ENCODE data around the gene BCL2L15. TPM values are rescaled to one million over a fixed set of nuclear protein-coding genes. Genes with fewer than 3 reads are reported as not detected.

BCL2L15 gene
- total RNA-seq, 4 donors from 2014 or later, result 0.13 to 0.89 (median 0.50) TPM

DNA sequence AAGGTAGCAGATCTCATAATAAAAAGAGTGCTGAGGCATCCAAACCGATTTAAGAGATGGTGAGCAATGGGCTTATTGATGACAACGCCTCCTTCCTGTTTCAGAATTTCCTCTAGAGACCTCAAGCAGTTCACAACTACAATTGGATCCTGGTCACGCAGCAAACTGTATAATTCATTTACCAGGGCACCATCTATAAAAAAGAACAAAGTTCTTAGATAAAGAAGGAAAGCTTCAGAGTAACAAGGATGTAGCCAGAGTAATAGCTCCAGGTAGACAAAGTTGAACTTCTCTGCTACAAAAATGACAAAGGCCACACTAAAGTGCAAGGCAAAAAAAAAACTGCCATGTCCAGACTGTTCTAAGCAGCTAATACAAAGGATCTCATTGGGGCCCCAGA lies 13.8 kb upstream of the BCL2L15 start:
- H3K27ac ChIP-seq, result no peak overlapping the region
- intact Hi-C loops (cut with DNase I), result loop anchor here (10.0 kb wide), 1 partner anchor 66 kb away; no protein-coding TSS in a partner anchor
- TF ChIP-seq POLR2A (IDR thresholded peaks at IDR 0.05) (no peak), CTCF (IDR thresholded peaks at IDR 0.05) (no peak)
- H3K36me3 ChIP-seq, result peaks cover under 1 to 3% of the 10 kb centered on the region in 2 donors
- H3K4me1 ChIP-seq, result peaks cover 8 to 29% of the 10 kb centered on the region in 2 donors
- DNase-seq, result no peak
- no peak overlapping the region for H3K4me3 ChIP-seq (replicated peaks in 1 of 3)
- whole genome bisulfite sequencing, 2 donors, result 59 to 66% methylated on average over 3 of the region's 3 CpGs
- no peaks in the 10 kb centered on the region for H3K9me3 ChIP-seq
- H3K27me3 ChIP-seq, result no peaks in the 10 kb centered on the region

GRCh38 chr1:113899111-113899510 lies 11.7 kb upstream of the BCL2L15 start:
- no peak for TF ChIP-seq POLR2A (IDR thresholded peaks at IDR 0.05)
- TF ChIP-seq CTCF (IDR thresholded peaks at IDR 0.05), result no peak
- peaks cover 4 to 15% of the 10 kb centered on the region in 2 donors for H3K36me3 ChIP-seq
- no peaks in the 10 kb centered on the region for H3K9me3 ChIP-seq
- H3K27ac ChIP-seq, result peak overlapping the region in 2 of 3 donors; percentile 22 to 30
- no peak overlapping the region for H3K4me3 ChIP-seq (replicated peaks in 1 of 3)
- peaks cover 4 to 29% of the 10 kb centered on the region in 2 donors for H3K4me1 ChIP-seq
- intact Hi-C loops (cut with DNase I), result no loop called here
- no peaks in the 10 kb centered on the region for H3K27me3 ChIP-seq
- no peak for DNase-seq

- Histone ChIP-seq H3K4me3 (replicated peaks in 1 of 3) (no peak overlapping the region), H3K9me3 (no peaks in the 10 kb centered on the region), H3K36me3 (peaks cover 4 to 15% of the 10 kb centered on the region in 2 donors), H3K27me3 (no peaks in the 10 kb centered on the region), H3K4me1 (peaks cover 0 to 21% of the 10 kb centered on the region in 2 donors), H3K27ac (peak overlapping the region in 1 of 3 donors; percentile 22)
- intact Hi-C loops (cut with DNase I), result no loop called here
- 97 to 100% methylated on average over 1 of the region's 1 CpG for WGBS, 2 donors
- DNase-seq, result no peak
- TF ChIP-seq POLR2A (IDR thresholded peaks at IDR 0.05) (no peak), CTCF (IDR thresholded peaks at IDR 0.05) (no peak)
Measured at GRCh38 chr1:113898241-113898814, 10.9 kb upstream of the BCL2L15 start.

- WGBS, 2 donors, result 92 to 96% methylated on average over 8 of the region's 8 CpGs
- Histone ChIP-seq H3K4me3 (replicated peaks in 1 of 3) (no peak overlapping the region), H3K27me3 (no peaks in the 10 kb centered on the region), H3K27ac (no peak overlapping the region), H3K4me1 (peaks cover 0 to 18% of the 10 kb centered on the region in 2 donors), H3K9me3 (no peaks in the 10 kb centered on the region), H3K36me3 (peaks cover 4 to 15% of the 10 kb centered on the region in 2 donors)
- intact Hi-C loops (cut with DNase I), result no loop called here
- no peak for DNase-seq
- no peak for TF ChIP-seq CTCF (IDR thresholded peaks at IDR 0.05)
- no peak for TF ChIP-seq POLR2A (IDR thresholded peaks at IDR 0.05)
Measured at GRCh38 chr1:113895961-113896360, 8.6 kb upstream of the BCL2L15 start.

DNA sequence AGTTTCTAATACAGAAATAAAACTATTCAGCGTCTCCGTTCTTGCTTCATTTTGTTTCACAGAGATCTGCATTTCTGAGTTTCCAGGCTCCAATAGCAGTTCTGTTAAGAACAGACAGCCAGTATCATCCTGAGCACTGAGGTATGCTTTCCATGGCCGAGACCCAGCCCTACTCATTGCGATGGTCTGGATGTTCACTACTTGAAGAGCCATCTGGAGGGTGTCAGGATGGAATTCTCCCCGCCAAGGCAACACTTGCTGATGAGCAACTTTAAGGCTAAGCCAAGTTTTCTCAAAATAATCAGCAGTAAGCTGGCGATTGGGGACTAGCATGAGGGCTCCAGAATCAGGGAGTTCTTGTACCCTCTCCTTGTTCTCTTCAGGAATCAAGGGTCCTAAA lies 7.7 kb upstream of the BCL2L15 start:
- no peak overlapping the region for H3K27ac ChIP-seq
- WGBS, 2 donors, result 95 to 99% methylated on average over 6 of the region's 6 CpGs
- H3K36me3 ChIP-seq, result peaks cover 4 to 15% of the 10 kb centered on the region in 2 donors
- no peak for DNase-seq
- TF ChIP-seq CTCF (IDR thresholded peaks at IDR 0.05), result no peak
- TF ChIP-seq POLR2A (IDR thresholded peaks at IDR 0.05), result no peak
- H3K4me3 ChIP-seq (replicated peaks in 1 of 3), result no peak overlapping the region
- H3K27me3 ChIP-seq, result no peaks in the 10 kb centered on the region
- H3K4me1 ChIP-seq, result peaks cover 0 to 18% of the 10 kb centered on the region in 2 donors
- intact Hi-C loops (cut with DNase I), result no loop called here
- no peaks in the 10 kb centered on the region for H3K9me3 ChIP-seq
